GM19240 (cell line): Measurements from ENCODE around the gene FLNA.
"Not testable (repeated sequence)": the region's sequence is repeated elsewhere in the genome, so short reads cannot be mapped to it uniquely, and the experiment has no call there.

ENCODE experiments used
- DNase-seq: peaks from one replicate; pipeline ENCODE4 v3.0.0; 2011; ENCODE audit warnings: low spot score; ENCODE audit not compliant: insufficient read length

The FLNA gene

DNA sequence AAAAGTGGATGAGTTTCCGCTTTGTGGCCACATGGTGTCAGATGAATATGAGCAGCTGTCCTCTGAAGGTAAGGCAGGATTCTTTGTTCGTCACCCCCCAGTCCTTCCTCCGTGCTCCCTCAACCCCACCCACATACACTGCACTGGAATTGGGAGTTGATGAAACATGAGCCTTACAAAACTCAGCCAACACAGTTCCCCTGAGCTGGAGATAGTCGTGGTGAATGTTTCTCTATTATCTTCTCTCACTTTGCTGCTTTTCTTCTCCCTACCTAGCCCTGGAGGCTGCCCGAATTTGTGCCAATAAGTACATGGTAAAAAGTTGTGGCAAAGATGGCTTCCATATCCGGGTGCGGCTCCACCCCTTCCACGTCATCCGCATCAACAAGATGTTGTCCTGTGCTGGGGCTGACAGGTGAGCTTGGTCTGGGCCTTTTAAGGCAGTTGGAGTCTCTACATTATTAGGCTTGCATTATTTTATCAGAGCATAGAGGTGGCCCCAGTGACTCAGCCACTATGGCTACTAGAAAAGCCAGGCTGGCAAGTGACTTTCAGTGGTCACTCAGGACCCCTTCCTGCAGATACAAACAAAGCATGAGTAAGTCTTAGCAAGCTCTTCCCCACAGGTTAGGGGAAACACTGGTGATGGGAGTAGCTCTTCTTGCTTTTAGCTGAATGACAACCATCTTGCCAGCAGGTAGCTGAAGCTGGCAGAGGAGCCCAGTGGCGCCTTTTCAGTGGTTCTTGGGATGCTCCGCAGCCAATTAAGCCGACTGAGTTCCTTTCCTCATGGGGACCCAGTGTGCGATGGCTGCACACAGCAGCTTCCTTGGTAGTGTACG is 25.3 kb upstream of the FLNA start:
- no peak for DNase-seq

DNA sequence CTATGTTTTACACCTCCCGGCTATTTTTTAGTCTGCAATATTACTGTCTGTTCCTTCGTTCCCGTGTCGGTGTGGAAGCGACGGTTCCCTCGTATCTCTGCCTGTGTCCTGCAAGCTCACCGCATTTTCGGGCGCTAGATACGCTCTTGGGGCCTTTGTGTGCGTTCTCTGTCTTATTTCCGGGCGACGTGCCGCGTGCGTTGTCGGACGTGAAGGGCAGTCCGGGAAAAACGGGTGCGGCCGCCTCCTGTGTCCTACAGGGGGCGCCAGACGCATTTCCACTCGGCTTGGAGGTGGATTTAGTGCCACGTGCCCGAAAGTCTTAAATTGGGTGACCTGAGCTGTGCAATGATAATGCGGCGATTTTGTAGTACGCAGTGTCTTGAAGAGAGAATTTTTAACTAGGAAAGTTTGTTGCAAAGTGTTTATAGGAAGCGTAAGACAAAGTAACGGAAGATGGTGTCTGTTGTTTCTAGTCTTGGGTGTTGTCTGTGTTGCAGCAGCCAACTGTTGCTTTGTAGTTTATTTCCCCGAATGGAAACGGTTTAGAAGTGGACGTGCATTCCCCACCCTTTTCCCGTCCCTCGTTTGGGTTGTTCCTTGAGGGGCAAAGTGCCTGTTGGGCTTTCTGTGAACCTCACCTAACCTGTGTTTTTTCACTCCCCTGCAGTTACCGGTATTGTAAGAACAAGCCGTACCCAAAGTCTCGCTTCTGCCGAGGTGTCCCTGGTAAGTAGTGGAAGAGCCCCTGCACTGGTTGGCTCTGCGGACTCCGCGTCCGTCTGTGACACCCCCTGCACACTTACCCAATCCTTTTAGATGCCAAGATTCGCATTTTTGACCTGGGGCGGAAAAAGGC is 24.5 kb upstream of the FLNA start:
- DNase-seq: no peak

GRCh38 chrX:154397888-154398667 is 23.6 kb upstream of the FLNA start, which contains the start of gene RPL10:
RPL10 (plus strand) TSS chrX:154398377; CDS start chrX:154398520, 143 bp downstream.
- peak; percentile 70 for DNase-seq

GRCh38 chrX:154396973-154397887 is 22.8 kb upstream of the FLNA start:
- DNase-seq: no peak

DNA sequence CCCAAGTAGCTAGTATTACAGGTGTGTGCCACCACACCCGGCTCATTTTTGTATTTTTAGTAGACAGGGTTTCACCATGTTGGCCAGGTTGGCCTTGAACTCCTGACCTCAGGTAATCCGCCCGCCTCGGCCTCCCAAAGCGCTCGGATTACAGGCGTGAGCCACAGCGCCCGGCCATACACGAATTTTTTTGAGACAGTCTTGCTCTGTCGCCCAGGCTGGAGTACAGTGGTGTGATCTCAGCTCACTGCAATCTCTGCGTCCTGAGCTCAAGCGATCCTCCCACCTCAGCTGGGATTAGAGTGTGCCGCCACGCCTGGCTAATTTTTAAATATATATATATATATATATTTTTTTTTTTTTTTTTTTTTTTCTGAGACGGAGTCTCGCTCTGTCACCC is 21.9 kb upstream of the FLNA start:
- DNase-seq: not testable (repeated sequence)

DNA sequence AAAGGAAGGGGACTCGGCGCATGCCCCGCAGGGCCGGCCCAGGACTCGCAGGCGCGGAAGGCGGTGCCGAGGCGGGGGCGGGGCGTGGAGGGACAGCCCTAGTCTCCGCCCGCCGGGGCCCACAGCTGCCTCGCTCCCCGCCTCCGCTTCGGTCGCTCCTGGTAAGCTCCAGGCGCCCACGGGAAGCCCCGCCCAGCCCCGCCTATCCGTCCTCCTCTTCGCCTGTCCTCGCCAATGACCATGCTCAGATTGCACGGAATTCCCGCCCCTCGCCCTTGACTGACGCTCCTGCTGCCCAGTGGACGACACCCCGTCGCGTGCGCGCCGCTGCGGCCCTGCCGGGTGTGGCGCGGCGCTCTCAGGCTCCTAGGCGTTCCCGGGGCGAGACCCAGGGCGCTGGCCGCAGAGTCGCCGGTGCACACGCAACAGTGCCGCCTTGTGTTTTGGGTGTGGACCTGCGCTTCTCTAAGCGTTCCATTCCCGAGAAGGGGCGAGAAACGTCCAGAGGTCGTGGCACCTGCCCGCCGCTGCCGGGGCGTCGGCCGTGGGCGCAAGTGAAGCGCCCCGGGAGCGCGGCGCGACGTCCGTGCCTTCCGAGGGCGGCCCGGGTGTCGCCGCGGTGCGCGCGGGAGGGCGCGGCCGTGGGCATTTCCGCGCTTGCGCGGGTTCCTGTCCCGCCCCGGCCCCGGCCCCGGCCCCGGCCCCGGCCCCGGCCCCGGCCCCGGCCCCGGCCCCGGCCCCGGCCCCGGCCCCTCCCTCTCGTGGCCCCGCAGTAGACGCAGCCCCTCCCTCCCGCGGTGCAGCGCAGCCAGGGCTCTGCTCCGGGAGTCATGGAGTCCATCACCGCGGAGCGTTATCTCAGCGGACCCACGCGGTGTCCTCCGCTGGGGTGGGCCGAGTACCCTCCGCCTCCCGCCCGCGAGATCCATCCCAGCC is 15.6 kb upstream of the FLNA start:
- DNase-seq: not testable (repeated sequence)

DNA sequence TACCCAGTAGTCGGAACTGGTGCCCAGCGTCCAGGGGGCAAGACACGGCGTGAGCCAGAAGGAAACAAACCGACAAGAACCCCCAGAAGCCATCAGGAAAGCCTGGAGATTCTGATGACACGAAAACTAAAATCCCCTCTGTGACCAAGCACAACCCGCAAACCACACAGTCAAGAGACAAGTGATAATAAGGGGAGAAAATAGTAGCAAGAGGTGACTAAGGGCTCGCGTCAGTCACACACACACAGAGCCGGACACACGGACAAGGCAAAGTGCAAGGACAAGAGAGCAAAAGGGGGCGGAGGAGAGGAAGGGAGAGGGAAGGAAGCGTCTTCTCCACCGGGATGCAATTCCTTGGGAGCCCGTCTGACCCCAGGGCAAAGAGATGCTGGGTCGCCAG is 14.2 kb upstream of the FLNA start:
- DNase-seq: not testable (repeated sequence)

GRCh38 chrX:154388094-154388493 is 13.7 kb upstream of the FLNA start:
- not testable (repeated sequence) for DNase-seq

DNA sequence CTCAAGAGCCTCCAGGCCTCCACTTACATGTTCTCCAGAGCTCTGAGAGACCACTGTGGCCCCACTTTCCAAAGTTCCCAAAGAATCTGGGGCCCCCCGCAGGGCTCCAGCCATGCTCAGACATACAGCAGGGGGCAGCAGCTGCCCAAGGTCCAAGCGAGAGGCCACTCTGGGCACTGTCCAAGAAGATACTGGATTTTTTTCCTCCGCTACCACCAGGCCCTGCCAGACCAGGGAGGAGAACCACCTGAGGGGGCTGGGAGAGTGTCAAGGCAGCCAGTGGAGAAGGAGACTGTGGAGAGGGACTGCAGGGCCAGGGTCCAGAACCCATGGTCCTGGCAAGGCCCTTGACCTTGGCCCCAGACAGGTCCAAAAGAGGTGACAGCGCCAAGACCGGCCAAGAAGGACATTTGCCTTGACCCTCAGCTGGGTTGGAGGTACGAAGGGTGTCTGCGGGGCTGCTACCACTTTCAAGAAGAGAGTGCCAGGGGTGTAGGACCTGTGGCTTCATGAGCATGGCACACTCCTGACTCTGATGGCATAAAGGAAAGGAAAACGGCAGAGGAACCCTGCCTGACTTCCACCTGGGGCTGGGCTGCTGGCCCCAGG is 10.0 kb upstream of the FLNA start:
- no peak for DNase-seq

GRCh38 chrX:154383359-154384283 is 9.2 kb upstream of the FLNA start:
- DNase-seq: no peak

DNA sequence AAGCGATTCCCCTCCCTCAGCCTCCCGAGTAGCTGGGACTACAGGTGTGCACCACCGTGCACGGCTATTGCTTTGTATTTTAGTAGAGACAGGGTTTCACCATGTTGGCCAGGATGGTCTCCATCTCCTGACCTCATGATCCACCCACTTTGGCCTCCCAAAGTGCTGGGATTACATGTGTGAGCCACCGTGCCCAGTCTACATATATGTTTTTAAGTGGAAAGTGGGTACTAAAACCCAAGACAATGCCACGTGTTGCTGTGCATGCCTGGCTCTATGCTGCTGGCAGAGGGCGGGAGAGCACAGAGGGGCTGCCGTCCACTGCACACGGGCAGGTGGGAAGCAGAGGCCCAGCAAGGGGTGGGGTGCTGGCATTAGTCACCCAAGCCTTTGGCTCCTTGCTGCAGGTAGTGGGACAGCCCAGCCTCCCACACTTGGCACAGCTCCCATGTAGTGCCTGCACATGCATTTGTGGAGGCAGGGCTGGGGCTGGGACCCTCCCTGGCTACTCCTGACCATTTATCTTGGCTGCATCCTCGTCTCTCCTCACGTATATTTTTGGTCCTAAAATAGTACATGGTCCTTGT is 8.1 kb upstream of the FLNA start:
- no peak for DNase-seq

- DNase-seq: no peak
Measured at GRCh38 chrX:154381271-154381670, 6.8 kb upstream of the FLNA start.

DNA sequence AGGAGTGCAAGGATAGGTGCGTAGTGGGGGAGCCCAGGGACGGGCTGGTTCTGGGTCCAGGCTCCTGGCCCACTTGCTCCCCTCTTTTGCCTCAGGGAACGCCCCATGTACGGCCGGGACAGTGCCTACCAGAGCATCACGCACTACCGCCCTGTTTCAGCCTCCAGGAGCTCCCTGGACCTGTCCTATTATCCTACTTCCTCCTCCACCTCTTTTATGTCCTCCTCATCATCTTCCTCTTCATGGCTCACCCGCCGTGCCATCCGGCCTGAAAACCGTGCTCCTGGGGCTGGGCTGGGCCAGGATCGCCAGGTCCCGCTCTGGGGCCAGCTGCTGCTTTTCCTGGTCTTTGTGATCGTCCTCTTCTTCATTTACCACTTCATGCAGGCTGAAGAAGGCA is 6.4 kb upstream of the FLNA start:
- DNase-seq: no peak

DNA sequence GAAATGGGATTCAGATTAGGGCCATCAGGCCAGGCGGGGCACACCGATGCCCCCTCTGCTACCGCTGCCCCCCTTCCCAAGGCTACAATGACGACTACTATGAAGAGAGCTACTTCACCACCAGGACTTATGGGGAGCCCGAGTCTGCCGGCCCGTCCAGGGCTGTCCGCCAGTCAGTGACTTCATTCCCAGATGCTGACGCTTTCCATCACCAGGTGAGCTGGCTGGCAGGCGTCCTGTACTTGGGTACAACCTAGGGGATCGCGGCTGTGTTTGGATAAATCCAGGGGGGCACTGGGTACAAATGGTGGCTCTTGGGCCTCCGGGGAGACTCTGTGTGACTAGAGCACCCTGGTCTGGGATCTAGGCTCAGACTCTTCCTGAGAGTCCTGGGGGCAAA is 5.7 kb upstream of the FLNA start:
- no peak for DNase-seq

GRCh38 chrX:154379569-154379951 is 5.1 kb upstream of the FLNA start:
- DNase-seq: no peak

DNA sequence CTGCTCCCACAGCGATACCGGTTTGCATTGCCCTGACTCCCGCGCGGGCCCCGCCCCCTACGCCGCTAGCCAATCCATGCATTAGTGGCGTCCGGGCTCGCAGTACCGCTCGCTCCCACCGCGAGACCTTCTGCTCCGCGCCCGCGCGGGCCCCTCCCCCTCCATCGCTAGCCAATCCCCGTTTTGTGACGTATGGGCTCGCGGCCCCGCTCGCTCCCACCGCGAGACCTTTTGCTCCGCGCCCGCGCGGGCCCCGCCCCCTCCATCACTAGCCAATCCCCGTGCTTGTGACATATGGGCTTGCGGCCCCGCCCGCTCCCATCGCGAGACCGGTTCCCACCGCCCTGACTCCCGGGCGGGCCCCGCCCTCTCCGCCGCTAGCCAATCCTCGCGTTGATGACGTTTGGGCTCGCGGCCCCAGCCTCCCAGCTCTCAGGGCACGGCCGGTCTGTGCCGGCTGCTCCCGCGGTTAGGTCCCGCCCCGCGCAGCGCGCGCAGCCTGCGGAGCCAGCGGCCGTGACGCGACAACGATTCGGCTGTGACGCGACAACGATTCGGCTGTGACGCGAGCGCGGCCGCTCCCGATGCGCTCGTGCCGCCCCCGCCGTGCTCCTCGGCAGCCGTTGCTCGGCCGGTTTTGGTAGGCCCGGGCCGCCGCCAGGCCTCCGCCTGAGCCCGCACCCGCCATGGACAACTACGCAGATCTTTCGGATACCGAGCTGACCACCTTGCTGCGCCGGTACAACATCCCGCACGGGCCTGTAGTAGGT is 4.5 kb upstream of the FLNA start, which contains the start of gene EMD:
TSS of gene EMD (plus strand) at position 497 of the 770 bp plus-strand sequence. CDS start at position 687, 190 bp downstream.
- DNase-seq: peak; percentile 55
